Hepatocyte (in vitro differentiated cells): Measurements from ENCODE around the gene CALU.

Experiments used
- CTCF ChIP-seq: fragments of 200-600 bp; sonication (generic); IDR thresholded peaks from 2 replicates; pipeline ENCODE4 v1.5.1; 2016; ENCODE audit warnings: antibody characterized with exemption, mild to moderate bottlenecking; ENCODE audit not compliant: poor library complexity
- EZH2 ChIP-seq: fragments of 200-600 bp; sonication (generic); IDR thresholded peaks from 2 replicates; pipeline ENCODE4 v1.6.1; 2016; ENCODE audit warnings: antibody characterized with exemption, mild to moderate bottlenecking, borderline replicate concordance

GRCh38 chr7:128796327-128796726, 57.2 kb downstream of the CALU start:
- no peak for TF ChIP-seq EZH2
- no peak for TF ChIP-seq CTCF
